CD4-positive, alpha-beta T cell treated with Interleukin-6 at 100 ng/mL for 8 hours (primary cell): ENCODE measurements around the gene PRKRA.
A peak's percentile ranks its signal among the peaks of the same experiment; 100 is the strongest.
"Not testable (repeated sequence)": the region's sequence is repeated elsewhere in the genome, so short reads cannot be mapped to it uniquely, and the experiment has no call there.

Experiments
- DNase-seq: peaks from one replicate; pipeline ENCODE4 v3.0.0-alpha.2; 2020; ENCODE audit warnings: mixed read lengths, low spot score

PRKRA gene

GRCh38 chr2:178450774-178451525 lies at the start of gene PRKRA, which contains the start of gene PJVK:
Gene PRKRA, minus strand, starts transcription at chr2:178451175. Its CDS starts 145 bp downstream, at chr2:178451030.
Gene PJVK, plus strand, starts transcription at chr2:178451378. Its CDS starts 2,032 bp downstream, at chr2:178453410.
- peak; percentile 96 for DNase-seq

GRCh38 chr2:178499640-178500039 lies 48.7 kb upstream of the PRKRA start:
- DNase-seq, result no peak

GRCh38 chr2:178498137-178498536 lies 47.2 kb upstream of the PRKRA start:
- DNase-seq, result no peak

- DNase-seq, result no peak
Measured at GRCh38 chr2:178496049-178496448, 45.1 kb upstream of the PRKRA start.

GRCh38 chr2:178491612-178492011 lies 40.6 kb upstream of the PRKRA start:
- DNase-seq, result no peak

GRCh38 chr2:178485356-178485755 lies 34.4 kb upstream of the PRKRA start:
- no peak for DNase-seq

GRCh38 chr2:178484245-178485041 lies 33.5 kb upstream of the PRKRA start:
- DNase-seq, result no peak

GRCh38 chr2:178482437-178482836 lies 31.5 kb upstream of the PRKRA start:
- no peak for DNase-seq

GRCh38 chr2:178480227-178481181 lies 29.5 kb upstream of the PRKRA start, which contains the start of gene PLEKHA3:
Gene PLEKHA3, plus strand, starts transcription at chr2:178480457. Its CDS starts 413 bp downstream, at chr2:178480870.
- peak; percentile 76 for DNase-seq

GRCh38 chr2:178479758-178480226 lies 28.8 kb upstream of the PRKRA start:
- DNase-seq, result no peak

- no peak for DNase-seq
Measured at GRCh38 chr2:178479275-178479616, 28.3 kb upstream of the PRKRA start.

GRCh38 chr2:178478439-178479274 lies 27.7 kb upstream of the PRKRA start, which contains the start of gene FKBP7:
Gene FKBP7, minus strand, starts transcription at chr2:178478600. Its CDS starts 101 bp downstream, at chr2:178478499.
- peak; percentile 81 for DNase-seq

GRCh38 chr2:178478130-178478438 lies 27.1 kb upstream of the PRKRA start:
- DNase-seq, result no peak

- no peak for DNase-seq
Measured at GRCh38 chr2:178477443-178478129, 26.6 kb upstream of the PRKRA start.

- DNase-seq, result no peak
Measured at GRCh38 chr2:178476477-178476876, 25.5 kb upstream of the PRKRA start.

GRCh38 chr2:178474560-178474959 lies 23.6 kb upstream of the PRKRA start:
- DNase-seq, result no peak

- DNase-seq, result no peak
Measured at GRCh38 chr2:178473931-178474330, 23.0 kb upstream of the PRKRA start.

GRCh38 chr2:178473373-178473772 lies 22.4 kb upstream of the PRKRA start:
- no peak for DNase-seq

- not testable (repeated sequence) for DNase-seq
Measured at GRCh38 chr2:178471313-178471712, 20.3 kb upstream of the PRKRA start.

- DNase-seq, result no peak
Measured at GRCh38 chr2:178469219-178469849, 18.4 kb upstream of the PRKRA start.
